HUES48 (cell line): Measurements from ENCODE around the gene KCNC4.
A peak's percentile ranks its signal among the peaks of the same experiment; 100 is the strongest.

ENCODE experiments used
- H3K27ac ChIP-seq: one replicate; pipeline ENCODE4 v1.7.0; 2013; ENCODE audit warnings: low read depth, low read length, inconsistent platforms
- H3K27me3 ChIP-seq: 2 replicates; pipeline ENCODE4 v1.6.1; 2013; ENCODE audit warnings: mild to moderate bottlenecking, low read length; ENCODE audit not compliant: control insufficient read depth, insufficient read depth
- H3K36me3 ChIP-seq: 2 replicates; pipeline ENCODE4 v1.6.1; 2013; ENCODE audit warnings: low read length; ENCODE audit not compliant: control insufficient read depth, insufficient read depth
- H3K4me1 ChIP-seq: 2 replicates; pipeline ENCODE4 v1.6.1; 2013; ENCODE audit warnings: mild to moderate bottlenecking, low read length; ENCODE audit not compliant: control insufficient read depth, insufficient read depth
- H3K4me3 ChIP-seq: 2 replicates; pipeline ENCODE4 v1.5.1; 2013; ENCODE audit warnings: mild to moderate bottlenecking, low read depth, low read length
- H3K9ac ChIP-seq: 2 replicates; pipeline ENCODE4 v1.6.1; 2013; ENCODE audit warnings: mild to moderate bottlenecking, low read depth, low read length, moderate library complexity
- H3K9me3 ChIP-seq: 2 replicates; pipeline ENCODE4 v1.6.1; 2013; ENCODE audit warnings: low read length; ENCODE audit not compliant: control insufficient read depth, insufficient read depth

Gene KCNC4

DNA sequence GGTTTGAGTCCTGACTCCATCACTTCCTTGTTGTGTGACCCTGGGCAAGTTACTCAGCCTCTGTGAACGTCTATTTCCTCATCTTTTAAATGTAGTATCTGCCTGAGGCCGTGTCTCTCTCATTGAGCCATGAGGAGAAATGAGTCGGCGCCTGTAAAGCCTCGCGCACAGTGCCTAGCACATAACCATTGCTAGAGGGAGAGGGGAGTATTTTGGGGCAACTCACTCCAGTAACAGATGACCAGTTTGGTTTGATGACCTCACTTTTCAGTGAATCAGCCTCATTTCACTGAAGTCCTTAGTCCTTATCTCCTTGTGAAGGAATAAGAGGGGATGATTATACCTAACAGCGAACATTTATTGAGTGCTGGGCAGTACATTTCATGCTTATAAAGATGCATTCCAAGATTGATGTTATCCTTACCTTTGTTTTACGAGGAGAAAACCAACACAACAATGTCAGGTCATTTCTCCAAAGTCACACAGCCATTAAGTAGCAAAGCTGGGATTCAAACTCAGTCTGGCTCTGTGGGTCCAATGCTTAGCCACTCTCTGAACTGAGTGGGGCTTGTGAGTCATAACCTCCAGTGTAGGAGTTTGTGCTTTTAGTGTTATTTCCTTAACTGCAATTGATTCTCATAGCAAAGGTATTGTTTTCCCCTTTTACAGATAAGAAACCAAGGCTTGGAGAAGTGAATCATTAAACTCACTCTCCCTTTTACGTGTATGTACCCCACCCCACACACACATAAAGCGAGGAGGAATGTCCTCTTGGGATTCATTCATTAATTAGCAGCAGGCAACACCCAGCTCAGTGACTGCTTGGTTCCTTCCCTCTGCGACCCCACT, 25.9 kb downstream of the KCNC4 start:
- peak overlapping the region; percentile 5 for H3K27ac ChIP-seq
- no peaks in the 10 kb centered on the region for H3K27me3 ChIP-seq
- no peak overlapping the region for H3K9ac ChIP-seq
- H3K9me3 ChIP-seq: no peaks in the 10 kb centered on the region
- peaks cover 5% of the 10 kb centered on the region for H3K36me3 ChIP-seq
- no peak overlapping the region for H3K4me3 ChIP-seq
- peaks cover 7% of the 10 kb centered on the region; the same call in 1 of the 2 replicates for H3K4me1 ChIP-seq

- H3K4me1 ChIP-seq: peaks cover 21% of the 10 kb centered on the region
- H3K9ac ChIP-seq: no peak overlapping the region
- H3K27ac ChIP-seq: no peak overlapping the region
Measured at GRCh38 chr1:110237386-110238152, 27.5 kb downstream of the KCNC4 start.

GRCh38 chr1:110239441-110240430, 29.6 kb downstream of the KCNC4 start:
- Histone ChIP-seq H3K27ac (no peak overlapping the region), H3K9me3 (no peaks in the 10 kb centered on the region), H3K36me3 (no peaks in the 10 kb centered on the region), H3K4me1 (peaks cover 33% of the 10 kb centered on the region), H3K27me3 (0 out of 2 replicates have a peak, but pooled peaks cover 2% of the 10 kb centered on the region), H3K4me3 (no peak overlapping the region), H3K9ac (no peak overlapping the region)

More at GRCh38 chr1:110237386-110238152, 27.5 kb downstream of the KCNC4 start:
- Histone ChIP-seq H3K4me3 (no peak overlapping the region), H3K27me3 (no peaks in the 10 kb centered on the region), H3K36me3 (no peaks in the 10 kb centered on the region), H3K9me3 (no peaks in the 10 kb centered on the region)

DNA sequence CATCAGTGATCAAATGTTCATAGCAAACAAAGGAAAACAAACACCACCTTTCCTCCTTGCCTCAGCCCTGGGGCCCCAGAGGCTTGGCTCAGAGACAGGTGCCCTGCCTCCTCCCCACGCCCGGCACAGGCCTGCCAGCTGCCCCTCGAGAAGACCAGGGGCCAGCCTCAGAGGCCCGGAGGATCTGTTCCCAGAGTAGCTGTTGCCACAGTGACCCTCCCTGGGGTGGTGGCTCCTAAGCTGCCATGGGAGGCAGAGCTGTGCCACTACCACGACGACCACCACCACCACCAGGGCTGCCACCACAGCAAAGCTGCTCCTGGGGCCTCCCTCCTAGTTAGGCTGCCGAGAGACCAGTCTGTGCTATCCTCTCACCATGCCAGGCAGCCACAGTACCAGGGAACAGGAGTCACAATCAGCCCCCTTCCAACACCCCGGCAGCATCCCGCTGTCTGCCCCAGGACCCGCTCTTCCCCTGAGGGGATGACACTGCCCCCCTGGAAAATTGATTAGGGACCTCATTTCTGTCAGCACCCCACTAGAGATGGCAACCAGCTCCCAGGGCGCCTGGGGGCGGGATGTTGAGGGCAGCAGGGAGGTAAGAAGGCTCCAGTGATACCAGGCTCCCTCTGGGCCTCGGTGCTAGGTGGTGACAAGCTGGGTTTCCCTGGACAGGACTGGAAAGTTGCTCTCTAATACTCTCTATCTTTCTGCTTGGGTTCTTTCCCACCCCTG, 30.5 kb downstream of the KCNC4 start:
- H3K27ac ChIP-seq: no peak overlapping the region
- no peaks in the 10 kb centered on the region for H3K36me3 ChIP-seq
- peaks cover 29% of the 10 kb centered on the region for H3K4me1 ChIP-seq
- H3K9ac ChIP-seq: no peak overlapping the region
- no peaks in the 10 kb centered on the region for H3K9me3 ChIP-seq
- peaks cover 2% of the 10 kb centered on the region; the same call in 1 of the 2 replicates for H3K27me3 ChIP-seq
- no peak overlapping the region for H3K4me3 ChIP-seq

DNA sequence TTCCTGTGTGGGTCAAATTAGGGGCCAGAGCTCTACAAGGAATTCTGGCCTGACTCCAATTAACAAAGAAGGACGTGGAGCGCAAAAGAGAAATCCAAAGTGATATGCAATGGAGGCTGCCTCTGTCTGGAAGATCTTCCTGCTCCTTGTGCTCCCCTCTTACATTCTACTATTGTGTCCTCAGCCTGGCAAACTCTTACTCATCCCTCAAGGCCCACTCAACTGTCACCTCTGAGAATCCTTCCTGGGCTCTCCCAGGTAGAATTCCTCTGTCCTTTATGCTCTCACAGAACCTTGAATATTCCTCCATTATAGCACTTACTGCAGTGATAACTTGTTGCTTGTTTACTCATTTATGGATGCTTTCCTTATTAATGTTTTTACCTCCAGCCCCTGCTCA, 31.4 kb downstream of the KCNC4 start:
- H3K27ac ChIP-seq: no peak overlapping the region
- H3K9ac ChIP-seq: no peak overlapping the region
- H3K36me3 ChIP-seq: no peaks in the 10 kb centered on the region
- H3K4me3 ChIP-seq: no peak overlapping the region
- H3K9me3 ChIP-seq: no peaks in the 10 kb centered on the region
- peaks cover 26% of the 10 kb centered on the region for H3K4me1 ChIP-seq
- peaks cover 2% of the 10 kb centered on the region; the same call in 1 of the 2 replicates for H3K27me3 ChIP-seq

DNA sequence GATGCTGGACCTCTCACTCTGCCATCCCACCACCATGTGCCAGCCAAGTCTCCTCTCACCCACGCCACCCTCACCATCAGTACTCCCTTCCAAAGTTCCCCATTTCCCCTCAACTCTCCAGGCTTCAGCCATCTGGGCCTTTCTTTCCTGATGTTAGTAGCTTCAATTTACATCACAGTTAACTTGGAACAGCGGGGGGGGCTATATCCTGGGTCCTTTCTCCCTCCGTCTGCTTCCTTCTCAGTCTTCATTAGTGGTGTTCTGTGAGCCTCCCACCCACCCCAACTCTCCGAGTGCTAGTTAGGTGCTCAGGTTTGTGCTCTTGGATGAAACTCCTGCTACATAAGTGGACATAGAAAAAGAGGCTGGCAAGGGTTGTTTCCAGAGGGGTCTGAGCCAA, 31.9 kb downstream of the KCNC4 start:
- Histone ChIP-seq H3K9ac (no peak overlapping the region), H3K4me3 (no peak overlapping the region; the same call in 1 of the 2 replicates), H3K9me3 (no peaks in the 10 kb centered on the region), H3K36me3 (no peaks in the 10 kb centered on the region), H3K27ac (no peak overlapping the region), H3K4me1 (peaks cover 26% of the 10 kb centered on the region), H3K27me3 (peaks cover 2% of the 10 kb centered on the region; the same call in 1 of the 2 replicates)

GRCh38 chr1:110242731-110243130, 32.6 kb downstream of the KCNC4 start:
- Histone ChIP-seq H3K27me3 (peaks cover 2% of the 10 kb centered on the region; the same call in 1 of the 2 replicates), H3K27ac (no peak overlapping the region), H3K9ac (no peak overlapping the region)

GRCh38 chr1:110243146-110243545, 33.0 kb downstream of the KCNC4 start:
- H3K4me1 ChIP-seq: peaks cover 26% of the 10 kb centered on the region
- no peak overlapping the region for H3K27ac ChIP-seq
- no peaks in the 10 kb centered on the region for H3K36me3 ChIP-seq
- no peaks in the 10 kb centered on the region for H3K9me3 ChIP-seq
- H3K4me3 ChIP-seq: no peak overlapping the region
- H3K9ac ChIP-seq: no peak overlapping the region
- peaks cover 2% of the 10 kb centered on the region; the same call in 1 of the 2 replicates for H3K27me3 ChIP-seq

More at GRCh38 chr1:110242731-110243130, 32.6 kb downstream of the KCNC4 start:
- Histone ChIP-seq H3K4me1 (peaks cover 26% of the 10 kb centered on the region), H3K4me3 (no peak overlapping the region), H3K9me3 (no peaks in the 10 kb centered on the region), H3K36me3 (no peaks in the 10 kb centered on the region)

- H3K9ac ChIP-seq: no peak overlapping the region
- no peaks in the 10 kb centered on the region for H3K36me3 ChIP-seq
- no peak overlapping the region for H3K4me3 ChIP-seq
- H3K27me3 ChIP-seq: peaks cover 2% of the 10 kb centered on the region; the same call in 1 of the 2 replicates
- H3K27ac ChIP-seq: no peak overlapping the region
- H3K4me1 ChIP-seq: peaks cover 26% of the 10 kb centered on the region
- H3K9me3 ChIP-seq: no peaks in the 10 kb centered on the region
Measured at GRCh38 chr1:110243574-110243973, 33.5 kb downstream of the KCNC4 start.
